Measurements from ENCODE around the gene PGR. TPM values are rescaled to one million over a fixed set of nuclear protein-coding genes. Genes with fewer than 3 reads are reported as not detected.

Gene PGR
- total RNA-seq, 1 experiment from 2014 or later: not detected

DNA sequence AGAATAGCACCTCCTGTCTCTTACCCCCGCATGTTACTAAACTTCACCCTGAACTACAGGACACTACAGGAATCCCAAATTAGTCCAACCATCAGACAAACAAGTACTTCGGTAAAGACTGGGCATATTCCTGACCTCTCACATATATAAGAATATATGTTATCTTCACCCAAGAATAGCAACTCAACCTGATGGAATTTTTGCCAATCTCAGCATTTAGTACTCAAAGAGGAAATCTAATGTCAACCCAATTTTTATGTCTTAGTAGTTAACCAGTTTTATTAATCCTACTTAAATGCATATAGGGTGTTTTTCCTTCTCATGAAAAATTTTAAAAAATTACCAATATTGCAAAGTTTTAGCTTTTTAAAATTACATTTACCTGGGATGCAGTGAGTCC, 26.2 kb downstream of the PGR start:
- no peak for DNase-seq
- no peaks in the 10 kb centered on the region for H3K4me1 ChIP-seq
- H3K36me3 ChIP-seq: no peaks in the 10 kb centered on the region
- no peak overlapping the region for H3K4me3 ChIP-seq
- H3K9me3 ChIP-seq (replicated peaks): no peaks in the 10 kb centered on the region
- no peaks in the 10 kb centered on the region for H3K27me3 ChIP-seq
- H3K27ac ChIP-seq: no peak overlapping the region

DNA sequence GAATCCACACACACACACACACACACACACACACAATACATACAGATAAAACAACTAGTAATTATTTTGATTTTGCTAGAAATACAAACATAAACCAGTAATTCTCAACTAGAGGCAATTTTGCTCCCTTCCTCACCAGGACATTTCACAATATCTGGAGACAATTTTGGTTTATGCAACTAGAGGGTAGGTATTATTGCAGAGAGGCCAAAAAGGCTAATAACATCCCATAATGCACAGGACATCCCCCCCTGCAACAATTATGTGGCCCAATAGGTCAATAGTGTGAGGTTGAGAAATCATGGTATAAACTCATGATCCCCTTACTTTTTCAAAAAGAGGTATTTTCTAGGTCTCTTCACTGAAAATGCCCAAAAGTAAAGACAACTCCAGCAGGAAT, 29.0 kb downstream of the PGR start:
- Histone ChIP-seq H3K4me3 (no peak overlapping the region), H3K27me3 (no peaks in the 10 kb centered on the region), H3K9me3 (replicated peaks) (no peaks in the 10 kb centered on the region), H3K36me3 (no peaks in the 10 kb centered on the region), H3K27ac (no peak overlapping the region), H3K4me1 (no peaks in the 10 kb centered on the region)
- DNase-seq: no peak

DNA sequence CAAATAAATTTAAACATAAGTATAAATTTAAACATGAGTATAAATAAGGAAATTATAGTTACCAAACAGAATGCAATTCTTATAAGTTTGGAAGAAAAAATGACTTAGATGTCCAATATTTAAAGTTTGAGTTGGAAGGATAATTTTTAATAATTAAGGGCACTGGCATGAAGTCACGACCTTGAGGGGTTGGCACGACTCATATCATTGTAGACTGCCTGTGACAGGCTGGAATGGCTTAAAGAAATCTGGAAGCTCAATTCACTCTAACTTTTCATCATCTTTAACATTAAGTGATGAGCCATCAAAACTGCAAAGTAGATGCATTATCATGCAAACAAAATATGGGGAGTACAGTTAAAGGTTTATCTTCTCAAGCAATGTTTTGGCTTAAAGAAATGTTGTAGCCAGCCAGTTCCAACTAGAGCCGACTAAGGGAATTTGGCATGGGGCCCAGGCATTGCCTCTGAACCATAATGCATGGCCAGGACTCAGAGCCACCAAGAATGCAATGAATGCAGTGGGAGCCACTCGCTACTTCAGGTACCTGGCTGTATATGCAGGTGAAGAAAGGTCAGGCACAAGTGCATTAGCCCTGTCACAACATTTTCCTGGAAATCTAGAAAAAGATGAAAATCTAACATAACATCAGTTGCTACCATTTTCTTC, 33.4 kb downstream of the PGR start:
- Histone ChIP-seq H3K9me3 (replicated peaks) (no peaks in the 10 kb centered on the region), H3K4me1 (no peaks in the 10 kb centered on the region), H3K27ac (no peak overlapping the region), H3K4me3 (no peak overlapping the region), H3K36me3 (no peaks in the 10 kb centered on the region), H3K27me3 (no peaks in the 10 kb centered on the region)
- peak in 1 of 2 experiments; percentile 1 for DNase-seq

DNA sequence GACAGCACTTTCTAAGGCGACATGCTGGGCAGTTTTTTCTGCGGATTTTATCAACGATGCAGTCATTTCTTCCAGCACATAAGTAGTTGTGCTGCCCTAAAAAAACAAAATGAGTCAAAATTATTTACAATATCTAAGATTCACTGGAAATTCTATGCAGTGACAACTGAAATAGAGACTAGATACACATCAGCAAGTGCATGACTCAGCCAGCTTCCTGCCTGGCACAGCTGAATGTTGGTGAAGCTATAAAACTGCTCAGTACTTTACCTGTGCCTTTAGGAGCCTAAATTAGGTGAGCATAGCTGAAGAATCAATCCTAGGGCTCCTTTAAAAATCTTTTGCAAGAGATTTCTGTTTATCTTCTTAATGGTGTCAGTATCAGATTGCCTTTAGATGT, 37.8 kb downstream of the PGR start:
- no peaks in the 10 kb centered on the region for H3K9me3 ChIP-seq (replicated peaks)
- no peaks in the 10 kb centered on the region for H3K36me3 ChIP-seq
- no peak overlapping the region for H3K27ac ChIP-seq
- H3K4me1 ChIP-seq: no peaks in the 10 kb centered on the region
- no peaks in the 10 kb centered on the region for H3K27me3 ChIP-seq
- no peak overlapping the region for H3K4me3 ChIP-seq
- DNase-seq: no peak

DNA sequence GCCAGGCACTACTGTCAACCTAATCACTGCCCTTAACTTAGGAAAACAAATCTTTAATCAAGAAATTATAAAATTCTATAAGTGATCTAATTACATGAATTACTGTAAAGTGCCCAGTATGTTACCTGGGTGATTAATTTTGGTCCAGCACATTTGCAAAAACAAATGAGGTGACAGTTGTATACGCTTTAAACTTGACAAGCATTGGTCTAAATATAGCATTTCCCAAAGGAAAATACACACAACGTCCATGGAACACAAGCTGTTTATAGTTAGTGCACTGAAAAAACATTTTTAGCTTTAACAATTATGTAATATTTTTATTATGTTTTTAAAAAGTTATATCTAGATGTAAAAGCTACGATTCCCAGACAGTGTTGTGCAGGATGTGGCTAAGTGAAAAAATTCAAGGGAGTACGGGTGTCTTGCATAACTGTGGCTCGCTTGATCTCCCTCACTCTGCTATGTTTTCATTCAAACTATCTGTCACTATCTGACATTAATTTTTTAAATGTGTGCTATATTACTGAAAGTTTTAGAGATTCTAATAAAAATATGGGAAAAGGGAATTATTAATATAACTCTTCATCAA, 38.8 kb downstream of the PGR start:
- no peaks in the 10 kb centered on the region for H3K9me3 ChIP-seq (replicated peaks)

DNA sequence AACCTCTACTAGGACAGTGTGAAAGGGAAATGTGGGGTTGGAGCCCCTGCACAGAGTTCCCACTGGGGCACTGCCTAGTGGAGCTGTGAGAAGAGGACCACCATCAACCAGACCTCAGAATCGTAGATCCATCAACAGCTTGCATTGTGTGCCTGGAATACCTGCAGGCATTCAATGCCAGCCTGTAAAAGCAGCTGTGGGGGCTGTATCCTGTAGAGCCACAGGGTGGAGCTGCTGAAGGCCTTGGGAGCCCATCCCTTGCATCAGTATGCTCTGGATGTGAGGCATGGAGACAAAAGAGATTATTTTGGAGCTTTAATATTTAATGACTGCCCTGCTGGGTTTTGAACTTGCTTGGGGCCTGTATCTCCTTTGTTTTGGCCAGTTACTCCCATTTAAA, 46.3 kb downstream of the PGR start:
- Histone ChIP-seq H3K4me1 (no peaks in the 10 kb centered on the region), H3K4me3 (no peak overlapping the region), H3K27ac (no peak overlapping the region), H3K9me3 (replicated peaks) (no peaks in the 10 kb centered on the region), H3K27me3 (no peaks in the 10 kb centered on the region), H3K36me3 (no peaks in the 10 kb centered on the region)
- no peak for DNase-seq

More for the DNA sequence above, 38.8 kb downstream of the PGR start:
- Histone ChIP-seq H3K27ac (no peak overlapping the region), H3K36me3 (no peaks in the 10 kb centered on the region), H3K27me3 (no peaks in the 10 kb centered on the region), H3K4me3 (no peak overlapping the region), H3K4me1 (no peaks in the 10 kb centered on the region)
- DNase-seq: no peak

DNA sequence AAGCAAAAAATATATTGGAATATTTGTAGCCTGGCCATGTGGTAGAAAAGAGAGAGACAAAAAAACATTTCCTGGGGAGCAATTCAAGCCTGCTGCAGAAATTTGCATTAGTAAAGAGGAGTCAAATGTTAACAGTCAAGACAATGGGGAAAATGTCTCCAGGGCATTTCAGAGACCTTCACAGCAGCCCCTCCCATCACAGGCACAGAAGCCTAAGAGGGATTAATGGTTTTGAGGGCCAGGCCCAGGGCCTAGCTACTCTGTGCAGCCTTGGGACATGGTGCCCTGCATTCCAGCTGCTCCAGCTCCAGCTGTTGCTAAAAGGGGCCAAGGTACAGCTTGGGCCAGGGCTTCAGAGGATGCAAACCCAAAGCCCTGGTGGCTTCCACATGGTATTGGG, 46.8 kb downstream of the PGR start:
- Histone ChIP-seq H3K4me3 (no peak overlapping the region), H3K9me3 (replicated peaks) (no peaks in the 10 kb centered on the region), H3K36me3 (no peaks in the 10 kb centered on the region), H3K4me1 (no peaks in the 10 kb centered on the region), H3K27me3 (no peaks in the 10 kb centered on the region), H3K27ac (no peak overlapping the region)
- no peak for DNase-seq

DNA sequence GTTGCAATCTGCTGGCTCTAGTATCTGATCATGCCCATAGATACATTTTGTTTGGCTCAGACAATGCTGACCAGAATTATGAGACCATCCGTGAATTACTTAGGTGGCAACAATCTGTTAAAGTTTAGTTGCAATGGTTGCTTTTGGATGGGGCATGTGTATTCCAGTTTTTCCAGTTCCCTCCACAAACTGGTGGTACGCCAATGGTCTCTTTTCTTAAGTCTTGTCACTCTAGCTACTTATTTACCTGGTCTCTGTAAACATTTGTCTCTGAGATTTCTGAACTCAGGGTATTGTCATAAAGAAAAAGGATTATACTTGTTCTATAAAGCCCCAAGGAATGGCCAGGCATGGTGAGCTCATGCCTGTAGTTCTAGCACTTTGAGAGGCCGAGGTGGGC, 65.9 kb downstream of the PGR start:
- H3K4me3 ChIP-seq: no peak overlapping the region
- H3K4me1 ChIP-seq: no peaks in the 10 kb centered on the region
- H3K27ac ChIP-seq: no peak overlapping the region
- no peak for DNase-seq
- H3K9me3 ChIP-seq (replicated peaks): no peaks in the 10 kb centered on the region
- H3K36me3 ChIP-seq: no peaks in the 10 kb centered on the region
- H3K27me3 ChIP-seq: no peaks in the 10 kb centered on the region

DNA sequence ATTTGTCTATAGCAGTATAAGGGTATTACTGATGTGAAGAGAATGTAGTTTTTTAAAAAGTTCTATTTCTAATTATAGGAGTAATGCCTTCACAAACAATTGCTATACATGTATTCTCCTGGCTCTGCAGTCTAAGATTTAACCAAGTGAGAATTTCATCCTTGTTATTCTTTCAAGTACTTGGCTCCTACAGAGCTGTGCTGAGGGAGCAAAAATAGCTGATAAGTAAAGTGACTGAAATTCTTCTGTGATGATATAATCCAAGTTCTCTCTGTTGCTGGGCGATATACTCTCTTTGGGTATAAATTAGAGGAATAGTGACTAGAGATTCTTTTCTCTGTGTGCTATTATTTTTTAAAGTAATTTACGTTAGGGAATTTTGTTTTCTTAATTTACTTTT, 68.0 kb downstream of the PGR start:
- Histone ChIP-seq H3K27ac (no peak overlapping the region), H3K4me1 (no peaks in the 10 kb centered on the region), H3K9me3 (replicated peaks) (no peaks in the 10 kb centered on the region), H3K4me3 (no peak overlapping the region), H3K36me3 (no peaks in the 10 kb centered on the region), H3K27me3 (no peaks in the 10 kb centered on the region)
- DNase-seq: no peak

DNA sequence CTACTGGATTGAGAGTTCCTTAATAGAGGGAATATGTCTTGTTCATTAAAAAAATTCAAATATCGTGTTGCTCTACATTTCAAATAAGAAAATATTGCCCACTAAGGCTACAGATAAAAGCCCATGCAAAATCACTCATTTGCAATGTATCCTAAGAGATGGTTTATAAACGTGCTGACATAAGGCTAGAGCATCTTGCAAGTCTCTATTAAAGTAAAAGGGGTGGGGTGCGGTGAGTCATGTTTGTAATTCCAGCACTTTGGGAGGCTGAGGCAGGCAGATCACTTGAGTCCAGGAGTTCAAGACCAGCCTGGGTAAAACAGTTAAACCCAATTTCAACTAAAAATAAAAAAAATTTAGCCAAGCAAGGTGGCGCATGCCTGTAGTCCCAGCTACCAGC, 70.3 kb downstream of the PGR start:
- no peaks in the 10 kb centered on the region for H3K36me3 ChIP-seq
- H3K27me3 ChIP-seq: no peaks in the 10 kb centered on the region
- no peak overlapping the region for H3K27ac ChIP-seq
- DNase-seq: no peak
- H3K9me3 ChIP-seq (replicated peaks): no peaks in the 10 kb centered on the region
- H3K4me1 ChIP-seq: no peaks in the 10 kb centered on the region
- no peak overlapping the region for H3K4me3 ChIP-seq

DNA sequence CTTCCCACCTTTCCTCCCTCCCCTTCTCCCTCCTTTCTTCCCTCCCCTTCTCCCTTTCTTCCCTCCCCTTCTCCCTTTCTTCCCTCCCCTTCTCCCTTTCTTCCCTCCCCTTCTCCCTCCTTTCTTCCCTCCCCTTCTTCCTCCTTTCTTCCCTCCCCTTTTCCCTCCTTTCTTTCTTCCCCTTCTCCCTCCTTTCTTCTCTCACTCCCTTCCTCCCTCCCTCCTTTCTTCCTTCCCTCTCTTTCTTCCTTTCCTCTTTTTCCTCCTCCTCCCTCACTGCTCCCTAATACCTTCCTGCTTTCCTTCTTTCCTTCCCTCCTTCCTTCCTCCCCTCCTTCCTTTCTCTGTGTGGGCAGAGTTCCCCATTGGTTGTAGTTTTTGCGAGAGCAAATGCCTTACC, 76.1 kb downstream of the PGR start:
- Histone ChIP-seq H3K9me3 (replicated peaks) (no peaks in the 10 kb centered on the region), H3K4me1 (no peaks in the 10 kb centered on the region), H3K27ac (no peak overlapping the region), H3K27me3 (no peaks in the 10 kb centered on the region), H3K36me3 (no peaks in the 10 kb centered on the region), H3K4me3 (no peak overlapping the region)
- no peak for DNase-seq

DNA sequence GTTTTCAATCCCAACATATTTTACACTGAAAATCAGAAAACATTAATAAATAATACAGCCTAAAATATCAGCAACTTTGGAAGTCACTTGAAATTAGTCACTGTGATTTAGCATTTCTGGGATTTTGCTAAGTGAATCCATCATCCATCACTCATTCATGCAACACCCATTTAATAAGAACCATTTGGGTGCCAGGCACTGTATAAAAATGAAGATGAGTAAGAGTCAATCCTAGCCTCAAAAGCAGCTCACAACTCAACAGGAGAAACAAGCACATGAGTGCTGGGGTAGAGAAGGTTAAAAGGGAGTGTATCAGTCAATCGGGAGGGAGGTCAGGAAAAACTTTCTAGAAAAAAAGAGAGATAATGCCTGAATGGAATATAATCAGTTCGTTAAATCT, 77.9 kb downstream of the PGR start:
- Histone ChIP-seq H3K27me3 (no peaks in the 10 kb centered on the region), H3K4me1 (no peaks in the 10 kb centered on the region), H3K27ac (no peak overlapping the region), H3K4me3 (no peak overlapping the region), H3K9me3 (replicated peaks) (no peaks in the 10 kb centered on the region), H3K36me3 (no peaks in the 10 kb centered on the region)
- DNase-seq: no peak

DNA sequence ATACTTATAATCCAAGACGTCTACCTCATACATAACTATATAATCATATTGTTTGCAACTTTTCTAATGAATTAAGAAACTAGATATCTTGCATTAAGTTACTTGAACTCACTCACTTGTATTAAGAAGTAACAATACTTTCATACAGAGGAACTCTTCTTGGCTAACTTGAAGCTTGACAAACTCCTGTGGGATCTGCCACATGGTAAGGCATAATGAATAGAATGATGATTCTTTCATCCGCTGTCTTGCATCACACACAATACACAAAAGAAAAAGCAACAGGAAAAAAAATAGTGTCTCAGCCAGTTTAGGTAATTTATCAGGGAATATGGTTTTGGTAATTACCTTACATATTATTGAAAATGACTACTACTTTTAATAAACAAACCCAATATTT, 79.8 kb downstream of the PGR start:
- DNase-seq: no peak
- Histone ChIP-seq H3K4me3 (no peak overlapping the region), H3K9me3 (replicated peaks) (no peaks in the 10 kb centered on the region), H3K27ac (no peak overlapping the region), H3K27me3 (no peaks in the 10 kb centered on the region), H3K4me1 (no peaks in the 10 kb centered on the region), H3K36me3 (no peaks in the 10 kb centered on the region)

DNA sequence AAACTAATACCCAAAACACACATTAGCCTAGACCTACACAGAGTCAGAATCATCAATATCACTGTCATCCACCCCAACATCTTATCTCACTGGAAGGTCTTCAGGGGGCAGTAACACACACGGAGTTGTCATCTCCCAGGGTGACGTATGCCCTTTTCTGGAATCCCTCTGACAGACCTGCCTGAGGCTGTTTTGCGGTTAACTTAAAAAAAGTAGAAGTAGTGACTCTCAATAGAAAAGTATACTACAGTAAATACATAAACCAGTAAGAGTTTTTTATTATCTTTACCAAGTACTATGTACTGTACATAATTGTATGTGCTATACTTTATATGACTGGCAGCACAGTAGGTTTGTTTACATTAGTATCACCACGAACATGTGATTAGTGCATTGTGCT, 80.5 kb downstream of the PGR start:
- H3K27me3 ChIP-seq: no peaks in the 10 kb centered on the region
- no peaks in the 10 kb centered on the region for H3K36me3 ChIP-seq
- no peaks in the 10 kb centered on the region for H3K9me3 ChIP-seq (replicated peaks)
- H3K27ac ChIP-seq: no peak overlapping the region
- DNase-seq: peak; percentile 7 to 33
- H3K4me3 ChIP-seq: no peak overlapping the region
- no peaks in the 10 kb centered on the region for H3K4me1 ChIP-seq

DNA sequence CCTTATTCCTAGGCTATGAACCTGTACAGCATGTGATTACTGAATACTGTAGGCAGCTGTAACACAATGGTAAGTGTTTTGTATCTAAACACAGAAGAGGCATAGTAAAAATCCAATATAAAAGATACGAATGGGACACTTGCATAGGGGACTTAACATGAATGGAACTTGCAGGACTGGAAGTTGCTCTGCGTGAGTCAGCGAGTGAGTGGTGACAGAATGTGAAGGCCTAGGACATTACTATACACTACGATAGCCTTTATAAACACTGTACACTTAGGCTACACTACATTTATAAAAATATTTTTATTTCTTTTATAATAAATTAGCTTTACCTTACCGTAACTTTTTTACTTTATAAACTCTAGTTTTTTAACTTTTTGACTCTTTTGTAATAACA, 81.1 kb downstream of the PGR start:
- no peaks in the 10 kb centered on the region for H3K36me3 ChIP-seq
- no peak overlapping the region for H3K4me3 ChIP-seq
- no peaks in the 10 kb centered on the region for H3K9me3 ChIP-seq (replicated peaks)
- H3K4me1 ChIP-seq: no peaks in the 10 kb centered on the region
- no peak overlapping the region for H3K27ac ChIP-seq
- DNase-seq: no peak
- no peaks in the 10 kb centered on the region for H3K27me3 ChIP-seq

DNA sequence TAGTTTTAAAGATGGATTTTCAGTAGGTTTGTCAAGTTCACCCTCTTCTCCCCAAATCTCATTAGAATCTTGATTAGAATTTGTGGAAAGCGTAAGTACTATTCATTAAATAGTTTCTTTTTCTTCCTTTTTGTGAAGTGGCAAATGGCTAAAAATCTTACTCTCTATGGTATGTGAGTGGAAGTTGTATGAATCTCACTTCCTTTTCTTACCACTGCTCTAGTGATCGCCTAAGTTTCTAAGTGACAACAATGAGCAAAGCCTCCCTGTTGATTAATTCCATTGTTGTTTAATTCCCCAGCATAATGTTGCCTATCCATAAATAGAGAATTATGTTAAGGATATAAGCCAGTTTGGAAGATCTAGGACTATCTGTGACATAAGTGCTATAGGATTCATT, 82.7 kb downstream of the PGR start:
- no peaks in the 10 kb centered on the region for H3K27me3 ChIP-seq
- no peaks in the 10 kb centered on the region for H3K4me1 ChIP-seq
- H3K27ac ChIP-seq: no peak overlapping the region
- H3K4me3 ChIP-seq: no peak overlapping the region
- no peaks in the 10 kb centered on the region for H3K9me3 ChIP-seq (replicated peaks)
- no peak for DNase-seq
- no peaks in the 10 kb centered on the region for H3K36me3 ChIP-seq
